ENCODE results near the gene LRRC46. TPM values are rescaled to one million over a fixed set of nuclear protein-coding genes. Genes with fewer than 3 reads are reported as not detected.

Gene LRRC46
- total RNA-seq, 5 donors from 2014 or later (not counting 1 experiment from before 2014, with no cell fraction given) = 0.20 to 1.0 (median 0.88) TPM

- ChIA-PET CTCF (interaction anchor here in 1 of 2 donors (1.6 kb wide), 1 partner anchor 8 kb away, joined by 7 read pairs; the partner anchor contains the start of genes LRRC46 and MRPL10), POLR2A (interaction anchor here in 1 of 2 donors (0.6 kb wide), 2 partner anchors 76 to 1941 kb away, joined by 3 to 6 read pairs; partner anchors contain the start of gene FAM117A)
- H3K36me3 Mint-ChIP-seq = peaks cover 34% of the 10 kb centered on the region
- ATAC-seq (replicated peaks in 1 of 4) = no peak
- no peak overlapping the region for H3K27ac Mint-ChIP-seq
- 97% methylated on average over 4 of the region's 4 CpGs for WGBS (ENCODE audit: insufficient coverage)
- H3K27ac ChIP-seq (ENCODE audit: low read length) = no peak overlapping the region
- peaks cover 13 to 65% of the 10 kb centered on the region in 2 donors for H3K36me3 ChIP-seq (ENCODE audit: control insufficient read depth in 2 of 2, extremely low read depth in 1 of 2, insufficient read depth in 1 of 2, low read length in 1 of 2)
- H3K4me1 ChIP-seq (ENCODE audit: control insufficient read depth in 1 of 2, extremely low read depth in 1 of 2, insufficient read depth in 2 of 2, low read length in 2 of 2) = peaks cover 11 to 38% of the 10 kb centered on the region in 2 experiments
- H3K4me1 Mint-ChIP-seq = peaks cover 22 to 36% (median 28%) of the 10 kb centered on the region in 3 donors
- no peak overlapping the region for H3K4me3 ChIP-seq (ENCODE audit: control insufficient read depth in 1 of 2, extremely low read depth in 1 of 2, low read length in 1 of 2)
- no peak for DNase-seq
- no peaks in the 10 kb centered on the region for H3K27me3 Mint-ChIP-seq
- H3K9me3 ChIP-seq = no peaks in the 10 kb centered on the region
- H3K27me3 ChIP-seq (replicated peaks in 1 of 2; ENCODE audit: control insufficient read depth in 2 of 2, extremely low read depth in 1 of 2, insufficient read depth in 2 of 2, low read length in 1 of 2) = no peaks in the 10 kb centered on the region
- H3K4me3 Mint-ChIP-seq = peak overlapping the region in 2 of 3 donors; percentile 34 to 98
- no peaks in the 10 kb centered on the region for H3K9me3 Mint-ChIP-seq
Observed at GRCh38 chr17:47822785-47823184, 8.7 kb upstream of the LRRC46 start.

GRCh38 chr17:47823519-47823918 lies 8.0 kb upstream of the LRRC46 start:
- H3K27me3 ChIP-seq (replicated peaks in 1 of 2; ENCODE audit: control insufficient read depth in 2 of 2, extremely low read depth in 1 of 2, insufficient read depth in 2 of 2, low read length in 1 of 2) = no peaks in the 10 kb centered on the region
- Mint-ChIP-seq H3K4me1 (peaks cover 22 to 41% (median 28%) of the 10 kb centered on the region in 3 donors), H3K36me3 (peaks cover 32% of the 10 kb centered on the region), H3K27me3 (no peaks in the 10 kb centered on the region), H3K9me3 (no peaks in the 10 kb centered on the region), H3K27ac (no peak overlapping the region), H3K4me3 (no peak overlapping the region)
- H3K27ac ChIP-seq (ENCODE audit: low read length) = no peak overlapping the region
- H3K36me3 ChIP-seq (ENCODE audit: control insufficient read depth in 2 of 2, extremely low read depth in 1 of 2, insufficient read depth in 1 of 2, low read length in 1 of 2) = peaks cover 8 to 63% of the 10 kb centered on the region in 2 donors
- peaks cover 11 to 45% of the 10 kb centered on the region in 2 experiments for H3K4me1 ChIP-seq (ENCODE audit: control insufficient read depth in 1 of 2, extremely low read depth in 1 of 2, insufficient read depth in 2 of 2, low read length in 2 of 2)
- 100% methylated on average over 2 of the region's 4 CpGs for WGBS (ENCODE audit: insufficient coverage)
- POLR2A ChIA-PET = no interaction called here
- no peak overlapping the region for H3K4me3 ChIP-seq (ENCODE audit: control insufficient read depth in 1 of 2, extremely low read depth in 1 of 2, low read length in 1 of 2)
- CTCF ChIA-PET = interaction anchor here in 1 of 2 donors (0.6 kb wide), 1 partner anchor 121 kb away, joined by 4 read pairs; no protein-coding TSS in a partner anchor
- H3K9me3 ChIP-seq = no peaks in the 10 kb centered on the region
- no peak for ATAC-seq (replicated peaks in 1 of 4)
- no peak for DNase-seq

DNA sequence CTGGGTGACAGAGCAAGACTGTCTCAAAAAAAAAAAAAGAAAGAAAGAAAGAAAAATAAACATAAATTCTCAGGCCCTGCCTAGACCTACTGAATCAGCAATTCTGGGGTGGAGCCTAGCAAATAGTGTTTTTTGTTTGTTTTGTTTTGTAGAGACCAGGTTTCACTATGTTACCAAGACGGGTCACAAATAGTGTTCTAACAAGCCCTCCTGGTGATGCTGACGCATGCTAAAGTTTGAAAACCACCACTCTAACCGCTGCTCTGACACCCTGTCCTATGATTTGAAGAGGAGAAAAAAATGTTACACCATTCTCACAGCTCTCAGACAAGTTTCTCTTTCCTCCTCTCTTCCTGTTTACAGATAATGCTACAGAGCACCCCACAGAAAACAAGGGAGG lies 1.6 kb upstream of the LRRC46 start:
- DNase-seq = peak in 29 of 35 experiments; percentile 32 to 90 (median 59)
- H3K4me3 ChIP-seq (ENCODE audit: control insufficient read depth in 1 of 2, extremely low read depth in 1 of 2, low read length in 1 of 2) = peak overlapping the region in 1 of 2 donors; percentile 9
- H3K9me3 ChIP-seq = no peaks in the 10 kb centered on the region
- CTCF ChIA-PET = no interaction called here
- peak; percentile 26 to 72 (median 51) for ATAC-seq (replicated peaks in 1 of 4)
- Mint-ChIP-seq H3K4me3 (peak overlapping the region; percentile 92 to 98 (median 94)), H3K9me3 (no peaks in the 10 kb centered on the region), H3K27ac (peak overlapping the region; percentile 96 to 98), H3K36me3 (peaks cover 20% of the 10 kb centered on the region), H3K4me1 (peaks cover 42 to 61% (median 51%) of the 10 kb centered on the region in 3 donors), H3K27me3 (no peaks in the 10 kb centered on the region)
- no peaks in the 10 kb centered on the region for H3K27me3 ChIP-seq (replicated peaks in 1 of 2; ENCODE audit: control insufficient read depth in 2 of 2, extremely low read depth in 1 of 2, insufficient read depth in 2 of 2, low read length in 1 of 2)
- peaks cover 18 to 62% of the 10 kb centered on the region in 2 experiments for H3K4me1 ChIP-seq (ENCODE audit: control insufficient read depth in 1 of 2, extremely low read depth in 1 of 2, insufficient read depth in 2 of 2, low read length in 2 of 2)
- H3K36me3 ChIP-seq (ENCODE audit: control insufficient read depth in 2 of 2, extremely low read depth in 1 of 2, insufficient read depth in 1 of 2, low read length in 1 of 2) = peaks cover 5 to 32% of the 10 kb centered on the region in 2 donors
- H3K27ac ChIP-seq (ENCODE audit: low read length) = peak overlapping the region; percentile 99
- POLR2A ChIA-PET = no interaction called here
- WGBS (ENCODE audit: insufficient coverage) = 40% methylated on average over 1 of the region's 3 CpGs

- peaks cover 48 to 65% (median 57%) of the 10 kb centered on the region in 3 donors for H3K4me1 Mint-ChIP-seq
- peak overlapping the region; percentile 97 to 98 for H3K4me3 ChIP-seq (ENCODE audit: control insufficient read depth in 1 of 2, extremely low read depth in 1 of 2, low read length in 1 of 2)
- ATAC-seq (replicated peaks in 1 of 4) = no peak
Observed at GRCh38 chr17:47830396-47831002, 971 bp upstream of the LRRC46 start.

GRCh38 chr17:47831934-47832327 lies 461 bp downstream of the LRRC46 start:
- Mint-ChIP-seq H3K27ac (peak overlapping the region; percentile 96 to 98), H3K36me3 (peaks cover 5% of the 10 kb centered on the region), H3K4me1 (peaks cover 51 to 68% (median 61%) of the 10 kb centered on the region in 3 donors), H3K9me3 (no peaks in the 10 kb centered on the region), H3K27me3 (no peaks in the 10 kb centered on the region), H3K4me3 (peak overlapping the region; percentile 92 to 98 (median 94))
- no peak for DNase-seq
- Histone ChIP-seq H3K27ac (ENCODE audit: low read length) (peak overlapping the region; percentile 99), H3K36me3 (ENCODE audit: control insufficient read depth in 2 of 2, extremely low read depth in 1 of 2, insufficient read depth in 1 of 2, low read length in 1 of 2) (peaks cover 4 to 19% of the 10 kb centered on the region in 2 donors), H3K27me3 (replicated peaks in 1 of 2; ENCODE audit: control insufficient read depth in 2 of 2, extremely low read depth in 1 of 2, insufficient read depth in 2 of 2, low read length in 1 of 2) (no peaks in the 10 kb centered on the region), H3K4me1 (ENCODE audit: control insufficient read depth in 1 of 2, extremely low read depth in 1 of 2, insufficient read depth in 2 of 2, low read length in 2 of 2) (peaks cover 18 to 72% of the 10 kb centered on the region in 2 experiments), H3K4me3 (ENCODE audit: control insufficient read depth in 1 of 2, extremely low read depth in 1 of 2, low read length in 1 of 2) (peak overlapping the region; percentile 97 to 98), H3K9me3 (no peaks in the 10 kb centered on the region)
- POLR2A ChIA-PET = interaction anchor here (0.5 to 0.8 kb wide), 3 partner anchors 9 to 11 kb away, joined by 4 to 5 read pairs (median 4); partner anchors contain the start of genes OSBPL7 (in 1 of the 2) and SCRN2 (in 1 of the 2)
- ATAC-seq (replicated peaks in 1 of 4) = peak in 1 of 4 experiments; percentile 2
- 52% methylated on average over 2 of the region's 7 CpGs for WGBS (ENCODE audit: insufficient coverage)
- CTCF ChIA-PET = interaction anchor here in 1 of 2 donors (0.9 to 1.7 kb wide), 7 partner anchors 9 to 183 kb away, joined by 3 to 13 read pairs (median 5); partner anchors contain the start of genes KPNB1, OSBPL7, PNPO and SCRN2

More at GRCh38 chr17:47830396-47831002, 971 bp upstream of the LRRC46 start:
- Mint-ChIP-seq H3K4me3 (peak overlapping the region; percentile 92 to 98 (median 94)), H3K36me3 (peaks cover 16% of the 10 kb centered on the region), H3K27ac (peak overlapping the region; percentile 96 to 98), H3K27me3 (no peaks in the 10 kb centered on the region), H3K9me3 (no peaks in the 10 kb centered on the region)
- WGBS (ENCODE audit: insufficient coverage) = 74% methylated on average over 9 of the region's 18 CpGs
- peaks cover 3 to 28% of the 10 kb centered on the region in 2 donors for H3K36me3 ChIP-seq (ENCODE audit: control insufficient read depth in 2 of 2, extremely low read depth in 1 of 2, insufficient read depth in 1 of 2, low read length in 1 of 2)
- no peaks in the 10 kb centered on the region for H3K27me3 ChIP-seq (replicated peaks in 1 of 2; ENCODE audit: control insufficient read depth in 2 of 2, extremely low read depth in 1 of 2, insufficient read depth in 2 of 2, low read length in 1 of 2)
- ChIA-PET CTCF (interaction anchor here in 1 of 2 donors (1.1 to 1.7 kb wide), 6 partner anchors 9 to 181 kb away, joined by 3 to 13 read pairs (median 6); partner anchors contain the start of genes KPNB1, OSBPL7, PNPO and SCRN2), POLR2A (no interaction called here)
- DNase-seq = peak in 1 of 35 experiments; percentile 3
- H3K4me1 ChIP-seq (ENCODE audit: control insufficient read depth in 1 of 2, extremely low read depth in 1 of 2, insufficient read depth in 2 of 2, low read length in 2 of 2) = peaks cover 18 to 69% of the 10 kb centered on the region in 2 experiments
- H3K27ac ChIP-seq (ENCODE audit: low read length) = peak overlapping the region; percentile 99
- H3K9me3 ChIP-seq = no peaks in the 10 kb centered on the region

GRCh38 chr17:47834756-47835155 lies 3.3 kb downstream of the LRRC46 start:
- Mint-ChIP-seq H3K4me3 (peak overlapping the region in 2 of 3 donors; percentile 26 to 55), H3K4me1 (peaks cover 43 to 57% (median 52%) of the 10 kb centered on the region in 3 donors), H3K36me3 (peaks cover 2% of the 10 kb centered on the region), H3K27ac (peak overlapping the region; percentile 79 to 83), H3K9me3 (no peaks in the 10 kb centered on the region), H3K27me3 (no peaks in the 10 kb centered on the region)
- Histone ChIP-seq H3K9me3 (no peaks in the 10 kb centered on the region), H3K4me1 (ENCODE audit: control insufficient read depth in 1 of 2, extremely low read depth in 1 of 2, insufficient read depth in 2 of 2, low read length in 2 of 2) (peaks cover 18 to 46% of the 10 kb centered on the region in 2 experiments), H3K27me3 (replicated peaks in 1 of 2; ENCODE audit: control insufficient read depth in 2 of 2, extremely low read depth in 1 of 2, insufficient read depth in 2 of 2, low read length in 1 of 2) (no peaks in the 10 kb centered on the region), H3K27ac (ENCODE audit: low read length) (peak overlapping the region; percentile 48), H3K36me3 (ENCODE audit: control insufficient read depth in 2 of 2, extremely low read depth in 1 of 2, insufficient read depth in 1 of 2, low read length in 1 of 2) (peaks cover 16 to 20% of the 10 kb centered on the region in 2 donors), H3K4me3 (ENCODE audit: control insufficient read depth in 1 of 2, extremely low read depth in 1 of 2, low read length in 1 of 2) (no peak overlapping the region)
- DNase-seq (no peak), ATAC-seq (replicated peaks in 1 of 4) (no peak)
- no CpG with 5 or more reads among the region's 5 CpGs for whole genome bisulfite sequencing (ENCODE audit: insufficient coverage)
- ChIA-PET CTCF (interaction anchor here in 1 of 2 donors (0.5 kb wide), 1 partner anchor 299 kb away, joined by 4 read pairs; no protein-coding TSS in a partner anchor), POLR2A (no interaction called here)

Measured in T-cell (primary cell).